Retinal pigment epithelial cell (primary cell): ENCODE measurements around the gene CHSY1.

ENCODE experiments used
- DNase-seq: peaks from one replicate; pipeline ENCODE4 v3.0.0-alpha.2; 2010; ENCODE audit warnings: low read depth
- H3K4me3 ChIP-seq: 2 replicates; pipeline ENCODE4 v1.5.1; 2011; ENCODE audit warnings: mild to moderate bottlenecking, low read length, control low read depth, moderate library complexity
- CTCF ChIP-seq: conservative IDR thresholded peaks from 2 replicates; pipeline ENCODE4 v1.5.1; 2011; ENCODE audit warnings: low read depth, low read length, control low read depth, inconsistent platforms

CHSY1 gene

GRCh38 chr15:101201411-101202174, 50.3 kb downstream of the CHSY1 start:
- TF ChIP-seq CTCF, result no peak
- no peak overlapping the region for H3K4me3 ChIP-seq
- DNase-seq, result peak; percentile 87

DNA sequence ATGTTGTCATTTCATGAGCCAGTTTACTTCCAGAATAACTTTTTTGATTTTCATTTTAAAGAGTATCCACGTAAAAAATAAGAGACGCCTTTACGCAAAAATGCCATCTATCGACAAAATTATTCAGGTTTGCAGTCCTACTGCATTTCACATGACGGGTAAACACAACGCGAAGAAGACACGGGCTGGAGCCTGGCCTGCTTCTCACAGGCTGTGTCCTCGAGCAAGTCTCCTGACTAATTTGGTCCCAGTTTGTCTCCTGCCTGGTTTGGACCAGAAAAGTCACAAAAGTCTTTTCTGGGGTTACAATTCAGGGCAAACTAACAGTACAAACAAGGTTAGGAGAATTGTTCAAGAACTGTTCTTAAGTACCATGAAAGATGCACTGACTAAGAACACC, 51.7 kb downstream of the CHSY1 start:
- H3K4me3 ChIP-seq, result no peak overlapping the region
- DNase-seq, result no peak
- no peak for TF ChIP-seq CTCF

DNA sequence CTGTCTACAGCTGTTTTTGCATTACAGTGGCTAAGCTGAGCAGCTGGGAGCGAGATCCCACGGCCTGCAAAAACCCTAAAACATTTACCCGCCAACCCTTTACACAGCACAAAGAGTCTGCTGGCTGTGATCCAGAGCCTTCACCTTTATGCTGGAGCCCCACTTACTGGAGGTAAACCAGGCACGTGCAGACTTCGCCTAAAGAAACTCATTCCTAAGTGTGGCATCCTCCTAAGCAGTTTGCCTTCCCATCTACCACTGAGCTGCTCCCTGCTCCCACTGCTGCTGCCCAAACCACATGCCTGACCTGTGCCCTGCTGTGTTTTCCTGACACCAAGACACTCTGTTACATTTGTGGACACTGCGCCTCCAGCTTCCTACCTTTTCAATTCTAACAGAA, 53.0 kb downstream of the CHSY1 start:
- H3K4me3 ChIP-seq, result no peak overlapping the region
- no peak for TF ChIP-seq CTCF
- no peak for DNase-seq

- H3K4me3 ChIP-seq, result no peak overlapping the region
- no peak for DNase-seq
Observed at GRCh38 chr15:101198031-101198575, 53.7 kb downstream of the CHSY1 start.

GRCh38 chr15:101194546-101195125, 57.2 kb downstream of the CHSY1 start:
- DNase-seq, result no peak
- TF ChIP-seq CTCF, result no peak
- no peak overlapping the region for H3K4me3 ChIP-seq

More at GRCh38 chr15:101198031-101198575, 53.7 kb downstream of the CHSY1 start:
- TF ChIP-seq CTCF, result no peak

DNA sequence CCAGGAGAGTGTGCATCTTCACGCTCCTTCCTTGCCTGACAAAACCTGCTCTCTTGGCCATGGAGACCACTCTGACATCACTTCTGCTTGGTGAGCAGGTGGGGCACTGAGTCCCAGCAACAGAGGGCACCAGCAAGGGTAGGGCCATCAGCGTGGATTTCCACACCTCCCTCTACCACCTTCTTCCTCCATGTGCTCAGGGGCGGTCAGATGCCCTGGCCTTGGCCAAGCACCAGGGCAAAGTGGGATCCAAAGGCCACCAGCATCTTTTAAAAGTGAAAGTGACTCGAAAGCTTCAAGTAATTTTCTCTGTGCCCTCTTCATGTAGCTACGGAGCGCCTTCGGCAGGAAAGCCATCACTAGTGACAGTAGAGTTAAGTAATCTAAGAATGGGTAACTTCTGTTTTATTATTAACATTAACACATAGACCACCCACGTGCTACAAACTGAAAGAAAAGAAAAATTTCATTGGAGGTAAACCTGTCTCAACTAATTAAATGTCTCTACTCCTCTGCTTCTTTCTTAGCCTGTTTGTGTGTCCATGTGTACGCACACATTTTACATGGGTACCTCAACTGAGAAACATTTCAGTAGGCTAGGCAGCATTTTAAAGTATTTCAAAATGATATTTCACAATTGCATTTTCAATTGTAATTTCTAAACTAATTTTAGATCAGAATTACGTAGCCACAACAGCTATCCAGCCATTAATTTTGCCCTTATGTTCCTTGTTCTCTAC, 57.9 kb downstream of the CHSY1 start:
- TF ChIP-seq CTCF, result no peak
- no peak overlapping the region for H3K4me3 ChIP-seq
- DNase-seq, result no peak
